GM18499 (cell line): Measurements from ENCODE around the gene ANAPC16.

Experiments used
- ATAC-seq: cut with Tn5 transposase; IDR thresholded peaks from one replicate; pipeline ENCODE4 v1.9.1; 2021; ENCODE audit warnings: moderate number of reproducible peaks; ENCODE audit not compliant: insufficient read depth, unreplicated experiment

ANAPC16 gene

GRCh38 chr10:72241691-72242252, 26.0 kb downstream of the ANAPC16 start:
- ATAC-seq, result no peak

GRCh38 chr10:72242675-72243074, 26.9 kb downstream of the ANAPC16 start:
- no peak for ATAC-seq

GRCh38 chr10:72243822-72244437, 28.1 kb downstream of the ANAPC16 start:
- no peak for ATAC-seq

GRCh38 chr10:72244573-72245038, 28.8 kb downstream of the ANAPC16 start:
- no peak for ATAC-seq

- ATAC-seq, result no peak
Observed at GRCh38 chr10:72245949-72246525, 30.2 kb downstream of the ANAPC16 start.

- ATAC-seq, result peak; percentile 64
Observed at GRCh38 chr10:72248468-72249151, 32.8 kb downstream of the ANAPC16 start.

GRCh38 chr10:72249176-72249862, 33.5 kb downstream of the ANAPC16 start:
- peak; percentile 9 for ATAC-seq

- ATAC-seq, result no peak
Observed at GRCh38 chr10:72250666-72251065, 34.9 kb downstream of the ANAPC16 start.

GRCh38 chr10:72251635-72252034, 35.8 kb downstream of the ANAPC16 start:
- no peak for ATAC-seq

GRCh38 chr10:72252972-72253371, 37.2 kb downstream of the ANAPC16 start:
- no peak for ATAC-seq

GRCh38 chr10:72253578-72253977, 37.8 kb downstream of the ANAPC16 start:
- no peak for ATAC-seq

- ATAC-seq, result no peak
Observed at GRCh38 chr10:72254813-72255568, 39.2 kb downstream of the ANAPC16 start.

GRCh38 chr10:72255977-72256729, 40.3 kb downstream of the ANAPC16 start:
- ATAC-seq, result no peak

- ATAC-seq, result no peak
Observed at GRCh38 chr10:72257051-72257892, 41.5 kb downstream of the ANAPC16 start.

GRCh38 chr10:72258617-72259016, 42.8 kb downstream of the ANAPC16 start:
- no peak for ATAC-seq

- ATAC-seq, result no peak
Observed at GRCh38 chr10:72259491-72260238, 43.9 kb downstream of the ANAPC16 start.

GRCh38 chr10:72260239-72260975, 44.6 kb downstream of the ANAPC16 start:
- peak; percentile 20 for ATAC-seq
